ENCODE results near the gene VPS50.

GRCh38 chr7:93284908-93285307 is 52.7 kb downstream of the VPS50 start:
- TF ChIP-seq E4F1 (IDR thresholded peaks at IDR 0.05; ENCODE audit: borderline replicate concordance, partially characterized antibody) (no peak), EGR1 (IDR thresholded peaks at IDR 0.05; ENCODE audit: borderline replicate concordance in 1 of 2, low read depth in 2 of 2, low read length in 2 of 2) (no peak), NR2C1 (IDR thresholded peaks at IDR 0.05) (no peak), IRF3 (IDR thresholded peaks at IDR 0.05) (no peak)
